ENCODE measurements around the gene CCDC188.

CCDC188 gene

GRCh38 chr22:20145832-20146223 lies 5.0 kb downstream of the CCDC188 start:
- ATAC-seq (replicated peaks) (no peak), DNase-seq (no peak)
- Mint-ChIP-seq H3K27ac (no peak overlapping the region), H3K27me3 (no peaks in the 10 kb centered on the region), H3K4me1 (ENCODE audit: low read depth in 2 of 2) (no peaks in the 10 kb centered on the region), H3K36me3 (ENCODE audit: insufficient read depth) (peaks cover 6% of the 10 kb centered on the region), H3K4me3 (no peak overlapping the region), H3K9me3 (no peaks in the 10 kb centered on the region)

GRCh38 chr22:20145206-20145831 lies 5.5 kb downstream of the CCDC188 start:
- Mint-ChIP-seq H3K36me3 (ENCODE audit: insufficient read depth) (peaks cover 6% of the 10 kb centered on the region), H3K27me3 (no peaks in the 10 kb centered on the region), H3K27ac (no peak overlapping the region), H3K4me1 (ENCODE audit: low read depth in 2 of 2) (no peaks in the 10 kb centered on the region), H3K4me3 (no peak overlapping the region), H3K9me3 (no peaks in the 10 kb centered on the region)
- ATAC-seq (replicated peaks): no peak
- no peak for DNase-seq

- ATAC-seq (replicated peaks) (no peak), DNase-seq (no peak)
- Mint-ChIP-seq H3K27me3 (no peaks in the 10 kb centered on the region), H3K27ac (no peak overlapping the region), H3K4me1 (ENCODE audit: low read depth in 2 of 2) (peaks cover 2 to 3% of the 10 kb centered on the region in 2 donors), H3K9me3 (no peaks in the 10 kb centered on the region), H3K4me3 (no peak overlapping the region), H3K36me3 (ENCODE audit: insufficient read depth) (peaks cover 6% of the 10 kb centered on the region)
Measured at GRCh38 chr22:20143883-20144665, 6.8 kb downstream of the CCDC188 start.

GRCh38 chr22:20142711-20143621 lies 7.9 kb downstream of the CCDC188 start:
- Mint-ChIP-seq H3K27me3 (no peaks in the 10 kb centered on the region), H3K4me1 (ENCODE audit: low read depth in 2 of 2) (peaks cover 4 to 8% of the 10 kb centered on the region in 2 donors), H3K36me3 (ENCODE audit: insufficient read depth) (peaks cover 8% of the 10 kb centered on the region), H3K9me3 (no peaks in the 10 kb centered on the region), H3K4me3 (no peak overlapping the region), H3K27ac (no peak overlapping the region)
- DNase-seq (no peak), ATAC-seq (replicated peaks) (no peak)

- H3K27me3 Mint-ChIP-seq: no peaks in the 10 kb centered on the region
- H3K27ac Mint-ChIP-seq: no peak overlapping the region
- peaks cover 9 to 14% of the 10 kb centered on the region in 2 donors for H3K4me1 Mint-ChIP-seq (ENCODE audit: low read depth in 2 of 2)
- H3K9me3 Mint-ChIP-seq: no peaks in the 10 kb centered on the region
- peaks cover 9% of the 10 kb centered on the region for H3K36me3 Mint-ChIP-seq (ENCODE audit: insufficient read depth)
- DNase-seq (no peak), ATAC-seq (replicated peaks) (no peak)
- H3K4me3 Mint-ChIP-seq: no peak overlapping the region
Measured at GRCh38 chr22:20141186-20142077, 9.4 kb downstream of the CCDC188 start.

- peaks cover 13 to 19% of the 10 kb centered on the region in 2 donors for H3K4me1 Mint-ChIP-seq (ENCODE audit: low read depth in 2 of 2)
- no peak overlapping the region for H3K27ac Mint-ChIP-seq
- H3K4me3 Mint-ChIP-seq: no peak overlapping the region
- H3K36me3 Mint-ChIP-seq (ENCODE audit: insufficient read depth): peaks cover 8% of the 10 kb centered on the region
- H3K27me3 Mint-ChIP-seq: no peaks in the 10 kb centered on the region
- DNase-seq (no peak), ATAC-seq (replicated peaks) (no peak)
- no peaks in the 10 kb centered on the region for H3K9me3 Mint-ChIP-seq
Measured at GRCh38 chr22:20140521-20140964, 10.3 kb downstream of the CCDC188 start.

- Mint-ChIP-seq H3K9me3 (no peaks in the 10 kb centered on the region), H3K36me3 (ENCODE audit: insufficient read depth) (peaks cover 6% of the 10 kb centered on the region), H3K27ac (no peak overlapping the region), H3K4me1 (ENCODE audit: low read depth in 2 of 2) (peaks cover 13 to 21% of the 10 kb centered on the region in 2 donors), H3K4me3 (no peak overlapping the region), H3K27me3 (no peaks in the 10 kb centered on the region)
- DNase-seq (no peak), ATAC-seq (replicated peaks) (no peak)
Measured at GRCh38 chr22:20140107-20140445, 10.8 kb downstream of the CCDC188 start.

GRCh38 chr22:20139391-20140106 lies 11.3 kb downstream of the CCDC188 start:
- Mint-ChIP-seq H3K9me3 (no peaks in the 10 kb centered on the region), H3K4me1 (ENCODE audit: low read depth in 2 of 2) (peaks cover 13 to 23% of the 10 kb centered on the region in 2 donors), H3K27ac (no peak overlapping the region), H3K36me3 (ENCODE audit: insufficient read depth) (peaks cover 6% of the 10 kb centered on the region), H3K27me3 (no peaks in the 10 kb centered on the region), H3K4me3 (no peak overlapping the region)
- DNase-seq (no peak), ATAC-seq (replicated peaks) (no peak)

GRCh38 chr22:20138868-20139267 lies 12.0 kb downstream of the CCDC188 start:
- no peak overlapping the region for H3K27ac Mint-ChIP-seq
- DNase-seq: no peak
- peaks cover 13 to 28% of the 10 kb centered on the region in 2 donors for H3K4me1 Mint-ChIP-seq (ENCODE audit: low read depth in 2 of 2)

GRCh38 chr22:20138417-20138738 lies 12.5 kb downstream of the CCDC188 start:
- Mint-ChIP-seq H3K9me3 (no peaks in the 10 kb centered on the region), H3K27me3 (no peaks in the 10 kb centered on the region), H3K4me3 (no peak overlapping the region), H3K4me1 (ENCODE audit: low read depth in 2 of 2) (peaks cover 13 to 32% of the 10 kb centered on the region in 2 donors), H3K36me3 (ENCODE audit: insufficient read depth) (peaks cover 3% of the 10 kb centered on the region), H3K27ac (peak overlapping the region in 1 of 2 donors; percentile 77)
- no peak for DNase-seq
- ATAC-seq (replicated peaks): no peak

More at GRCh38 chr22:20138868-20139267, 12.0 kb downstream of the CCDC188 start:
- no peak for ATAC-seq (replicated peaks)
- H3K27me3 Mint-ChIP-seq: no peaks in the 10 kb centered on the region
- peaks cover 3% of the 10 kb centered on the region for H3K36me3 Mint-ChIP-seq (ENCODE audit: insufficient read depth)
- H3K4me3 Mint-ChIP-seq: no peak overlapping the region
- no peaks in the 10 kb centered on the region for H3K9me3 Mint-ChIP-seq

GRCh38 chr22:20137671-20138416 lies 13.0 kb downstream of the CCDC188 start:
- Mint-ChIP-seq H3K27me3 (no peaks in the 10 kb centered on the region), H3K4me1 (ENCODE audit: low read depth in 2 of 2) (peaks cover 13 to 36% of the 10 kb centered on the region in 2 donors), H3K27ac (peak overlapping the region in 1 of 2 donors; percentile 77), H3K4me3 (no peak overlapping the region), H3K36me3 (ENCODE audit: insufficient read depth) (peaks cover 3% of the 10 kb centered on the region), H3K9me3 (no peaks in the 10 kb centered on the region)
- DNase-seq (no peak), ATAC-seq (replicated peaks) (no peak)

- Mint-ChIP-seq H3K27ac (peak overlapping the region in 1 of 2 donors; percentile 77), H3K9me3 (no peaks in the 10 kb centered on the region), H3K4me3 (no peak overlapping the region), H3K27me3 (no peaks in the 10 kb centered on the region), H3K4me1 (ENCODE audit: low read depth in 2 of 2) (peaks cover 13 to 40% of the 10 kb centered on the region in 2 donors), H3K36me3 (ENCODE audit: insufficient read depth) (peaks cover 3% of the 10 kb centered on the region)
- no peak for DNase-seq
- ATAC-seq (replicated peaks): no peak
Measured at GRCh38 chr22:20137113-20137512, 13.7 kb downstream of the CCDC188 start.
